Endothelial cell of umbilical vein (primary cell): Measurements from ENCODE around the gene SCGN. TPM values are rescaled to one million over a fixed set of nuclear protein-coding genes. Genes with fewer than 3 reads are reported as not detected.

Experiments used
- BruUV-seq: library from RNA; stranded (reverse); fragments of 400-500 nt; replicated peaks from 2 replicates; lab custom pipeline; 2021; lab: Mats Ljungman, UMichigan
- CTCF ChIA-PET: fragments of 300-600, 350-600 bp; sonication (Branson Sonifier 250); formaldehyde crosslinking; loops from one replicate; lab custom pipeline; 2021; ENCODE audit warnings: antibody characterized with exemption, inconsistent platforms; lab: Charles Lee
- POLR2A ChIA-PET: fragments of 300-600, 350-600 bp; sonication (Branson Sonifier 250); formaldehyde crosslinking; loops from one replicate; lab custom pipeline; 2021; ENCODE audit warnings: antibody characterized with exemption, inconsistent platforms; lab: Charles Lee
- DNase-seq: peaks from one replicate; pipeline ENCODE4 v3.0.0-alpha.2; 2011; ENCODE audit warnings: low read depth, low spot score
- FAIRE-seq: peaks from 2 replicates; lab custom pipeline; 2011; peaks lifted over from hg19 to GRCh38; lab: Jason Lieb, UNC
- H2AFZ ChIP-seq: 2 replicates; pipeline ENCODE4 v1.6.0; 2012; ENCODE audit warnings: low read depth, low read length, control low read depth, inconsistent platforms
- H3K27ac ChIP-seq: 2 replicates; pipeline ENCODE4 v1.5.1; 2011; ENCODE audit warnings: low read depth, mild to moderate bottlenecking, control low read depth, low read length, moderate library complexity; ENCODE audit not compliant: insufficient read depth
- H3K27me3 ChIP-seq, 2 experiments: 2 replicates each; pipeline versions ENCODE4 v1.6.0 to v1.6.1; 2011; ENCODE audit warnings: low read length in 2 of 2, mixed read lengths in 1 of 2; ENCODE audit not compliant: control insufficient read depth in 2 of 2, insufficient read depth in 2 of 2
- H3K36me3 ChIP-seq, 2 experiments: 2 replicates in 1 of 2; 3 replicates in 1 of 2; pipeline ENCODE4 v1.5.1; 2011; ENCODE audit warnings: low read length in 2 of 2, mild to moderate bottlenecking in 1 of 2, moderate library complexity in 1 of 2; ENCODE audit not compliant: control insufficient read depth in 2 of 2, insufficient read depth in 2 of 2; ENCODE audit errors: extremely low read depth in 1 of 2
- H3K4me1 ChIP-seq: 3 replicates; pipeline ENCODE4 v1.5.1; 2011; ENCODE audit warnings: mild to moderate bottlenecking, low read length; ENCODE audit not compliant: control insufficient read depth, insufficient read depth; ENCODE audit errors: extremely low read depth
- H3K4me2 ChIP-seq: 2 replicates; pipeline ENCODE4 v1.6.1; 2011; ENCODE audit warnings: low read length, control low read depth, mixed read lengths; ENCODE audit not compliant: insufficient read depth
- H3K4me3 ChIP-seq, 3 experiments: fragments of 200-600 bp in 1 of 3; sonication (generic), shearing (Covaris generic) in 1 of 3; replicated peaks in 1 of 3; 2 replicates each; pipeline ENCODE4 v1.5.1; 2011 to 2016; ENCODE audit warnings: control low read depth in 3 of 3, low read length in 3 of 3, mild to moderate bottlenecking in 2 of 3, inconsistent platforms in 1 of 3, low read depth in 1 of 3, moderate library complexity in 1 of 3; ENCODE audit not compliant: insufficient read depth in 1 of 3
- H3K79me2 ChIP-seq: 2 replicates; pipeline ENCODE4 v1.6.0; 2012; ENCODE audit warnings: low read length, inconsistent platforms; ENCODE audit not compliant: control insufficient read depth, insufficient read depth
- H3K9ac ChIP-seq: replicated peaks from 2 replicates; pipeline ENCODE3; 2011; ENCODE audit warnings: low read length, control low read depth; ENCODE audit not compliant: insufficient read depth; ENCODE audit errors: extremely low read depth
- H3K9me1 ChIP-seq: replicated peaks from 3 replicates; pipeline ENCODE4 v1.6.0; 2011; ENCODE audit warnings: mild to moderate bottlenecking, low read length; ENCODE audit not compliant: control insufficient read depth, insufficient read depth; ENCODE audit errors: extremely low read depth
- H3K9me3 ChIP-seq: replicated peaks from 2 replicates; pipeline ENCODE4 v1.5.1; 2012; ENCODE audit warnings: low read length, inconsistent platforms; ENCODE audit not compliant: control insufficient read depth, insufficient read depth
- H4K20me1 ChIP-seq: replicated peaks from 2 replicates; pipeline ENCODE3; 2011; ENCODE audit warnings: mild to moderate bottlenecking, low read length; ENCODE audit not compliant: control insufficient read depth, insufficient read depth; ENCODE audit errors: extremely low read depth
- EZH2 ChIP-seq: IDR thresholded peaks from 2 replicates; pipeline ENCODE4 v1.6.1; 2012; ENCODE audit warnings: borderline replicate concordance, low read depth, mild to moderate bottlenecking, moderate library complexity, low read length, inconsistent platforms; ENCODE audit not compliant: severe bottlenecking
- FOS ChIP-seq: IDR thresholded peaks from 2 replicates; pipeline ENCODE4 v1.6.1; 2011; ENCODE audit warnings: mild to moderate bottlenecking, low read length, moderate library complexity, borderline replicate concordance; ENCODE audit not compliant: insufficient read depth
- GATA2 ChIP-seq: IDR thresholded peaks from 2 replicates; pipeline ENCODE4 v1.7.0; 2011; ENCODE audit warnings: low read depth, mild to moderate bottlenecking, moderate library complexity, mixed read lengths, low read length; ENCODE audit not compliant: insufficient read length, insufficient read depth
- JUN ChIP-seq: IDR thresholded peaks from 2 replicates; pipeline ENCODE4 v1.6.1; 2011; ENCODE audit warnings: borderline replicate concordance, low read depth; ENCODE audit not compliant: insufficient read length, insufficient read depth
- MYC ChIP-seq: IDR thresholded peaks from one replicate; pipeline ENCODE4 v1.6.1; 2011; ENCODE audit warnings: mild to moderate bottlenecking, low read depth, low read length
- POLR2A ChIP-seq: IDR thresholded peaks from 2 replicates; pipeline ENCODE4 v1.6.1; 2012; ENCODE audit warnings: low read depth, mild to moderate bottlenecking, control low read depth, low read length
- POLR2AphosphoS5 ChIP-seq: IDR thresholded peaks from 2 replicates; pipeline ENCODE4 v1.6.1; 2012; ENCODE audit warnings: low read depth, mild to moderate bottlenecking, control low read depth, low read length, moderate library complexity; ENCODE audit not compliant: insufficient read depth
- dilution Hi-C: fragments of 300-500 bp; cut with MboI; formaldehyde crosslinking; loops from one replicate; pipeline ENCODE4 v1.15.0; 2019; ENCODE audit warnings: low sequenced_read_pairs; ENCODE audit not compliant: extremely low pct_ligation_motif_present
- intact Hi-C: fragments of 100-400 bp; cut with micrococcal nuclease; formaldehyde crosslinking; loops from one replicate; pipeline ENCODE4 v1.10.0; 2022
- polyA plus RNA-seq, 4 experiments: library from polyadenylated mRNA; depleted of rRNA in 3 of 4; stranded (reverse) in 3 of 4; unstranded in 1 of 4; fragments of >200 nt; gene quantifications; 2 replicates each; pipeline versions ENCODE4 v1.2.1 to v1.2.3, GENCODE V29; 2011 to 2012; ENCODE audit warnings: missing spikeins in 1 of 4
- total RNA-seq: library from RNA; stranded (reverse); gene quantifications from 2 replicates; pipeline ENCODE4 v1.2.3, GENCODE V29; 2021
- TF ChIP-seq, protein P1 (sequence below), 2 donors: IDR thresholded peaks; 1 replicate in 1 of 2; 2 replicates in 1 of 2; pipeline ENCODE4 v1.5.1; 2011; ENCODE audit warnings: low read length in 2 of 2, mild to moderate bottlenecking in 2 of 2, moderate library complexity in 2 of 2, control low read depth in 1 of 2, inconsistent platforms in 1 of 2, low read depth in 1 of 2; ENCODE audit not compliant: insufficient read depth in 1 of 2; ENCODE audit errors: extremely low read depth in 1 of 2
- TF ChIP-seq, protein P2 (sequence below): IDR thresholded peaks from 2 replicates; pipeline ENCODE4 v1.6.1; 2011; ENCODE audit not compliant: insufficient read depth, insufficient read length

SCGN gene
- total and polyA plus RNA-seq, 2 donors (not counting 3 experiments of a cell fraction or from before 2014, with no cell fraction given): not detected

GRCh38 chr6:25735261-25735660 lies 83.2 kb downstream of the SCGN start:
- dilution Hi-C loops (no loop called here), intact Hi-C loops (no loop called here)
- no peaks in the 10 kb centered on the region for H3K4me1 ChIP-seq
- no peaks in the 10 kb centered on the region for H3K9me1 ChIP-seq
- no peak overlapping the region for H3K9ac ChIP-seq
- ChIA-PET POLR2A (no interaction called here), CTCF (interaction anchor here (1.2 to 1.9 kb wide), 2 partner anchors 16 to 17 kb away, joined by 3 to 5 read pairs; no protein-coding TSS in a partner anchor)
- no peak overlapping the region for H3K4me3 ChIP-seq
- no TSS peak for BruUV-seq
- FAIRE-seq (no peak), DNase-seq (no peak)
- TF ChIP-seq POLR2A: no peak
- TF ChIP-seq GATA2: no peak
- TF ChIP-seq, protein P1, sequence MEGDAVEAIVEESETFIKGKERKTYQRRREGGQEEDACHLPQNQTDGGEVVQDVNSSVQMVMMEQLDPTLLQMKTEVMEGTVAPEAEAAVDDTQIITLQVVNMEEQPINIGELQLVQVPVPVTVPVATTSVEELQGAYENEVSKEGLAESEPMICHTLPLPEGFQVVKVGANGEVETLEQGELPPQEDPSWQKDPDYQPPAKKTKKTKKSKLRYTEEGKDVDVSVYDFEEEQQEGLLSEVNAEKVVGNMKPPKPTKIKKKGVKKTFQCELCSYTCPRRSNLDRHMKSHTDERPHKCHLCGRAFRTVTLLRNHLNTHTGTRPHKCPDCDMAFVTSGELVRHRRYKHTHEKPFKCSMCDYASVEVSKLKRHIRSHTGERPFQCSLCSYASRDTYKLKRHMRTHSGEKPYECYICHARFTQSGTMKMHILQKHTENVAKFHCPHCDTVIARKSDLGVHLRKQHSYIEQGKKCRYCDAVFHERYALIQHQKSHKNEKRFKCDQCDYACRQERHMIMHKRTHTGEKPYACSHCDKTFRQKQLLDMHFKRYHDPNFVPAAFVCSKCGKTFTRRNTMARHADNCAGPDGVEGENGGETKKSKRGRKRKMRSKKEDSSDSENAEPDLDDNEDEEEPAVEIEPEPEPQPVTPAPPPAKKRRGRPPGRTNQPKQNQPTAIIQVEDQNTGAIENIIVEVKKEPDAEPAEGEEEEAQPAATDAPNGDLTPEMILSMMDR (IDR thresholded peaks at IDR 0.05; ENCODE audit: extremely low read depth in 1 of 2, insufficient read depth in 1 of 2, low read depth in 1 of 2, low read length in 2 of 2): no peak
- TF ChIP-seq EZH2: no peak
- TF ChIP-seq MYC: no peak
- TF ChIP-seq, protein P2, sequence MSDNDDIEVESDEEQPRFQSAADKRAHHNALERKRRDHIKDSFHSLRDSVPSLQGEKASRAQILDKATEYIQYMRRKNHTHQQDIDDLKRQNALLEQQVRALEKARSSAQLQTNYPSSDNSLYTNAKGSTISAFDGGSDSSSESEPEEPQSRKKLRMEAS: no peak
- TF ChIP-seq POLR2AphosphoS5: no peak
- no peak for TF ChIP-seq FOS
- no peak for TF ChIP-seq JUN
- H3K79me2 ChIP-seq: no peaks in the 10 kb centered on the region
- no peaks in the 10 kb centered on the region for H3K36me3 ChIP-seq
- H2AFZ ChIP-seq: no peak overlapping the region
- H4K20me1 ChIP-seq: no peaks in the 10 kb centered on the region
- H3K9me3 ChIP-seq: no peaks in the 10 kb centered on the region
- no peak overlapping the region for H3K4me2 ChIP-seq
- no peak overlapping the region for H3K27ac ChIP-seq
- H3K27me3 ChIP-seq: peaks cover 1 to 8% of the 10 kb centered on the region in 2 experiments
